SIG-M5 treated with dmso at 0.1 percent for 504 hours (cell line): ENCODE data around the gene TIMM44.
"Not testable (repeated sequence)": the region's sequence is repeated elsewhere in the genome, so short reads cannot be mapped to it uniquely, and the experiment has no call there.

ENCODE experiments used
- DNase-seq: peaks from one replicate; lab custom pipeline; 2025; ENCODE audit not compliant: unreplicated experiment; lab: John Stamatoyannopoulos, UW

Gene TIMM44

GRCh38 chr19:7902796-7903243 is 40.6 kb downstream of the TIMM44 start:
- DNase-seq: no peak

- DNase-seq: no peak
Observed at GRCh38 chr19:7901337-7901736, 42.1 kb downstream of the TIMM44 start.

- DNase-seq: no peak
Observed at GRCh38 chr19:7900931-7901330, 42.5 kb downstream of the TIMM44 start.

- no peak for DNase-seq
Observed at GRCh38 chr19:7900401-7900870, 43.0 kb downstream of the TIMM44 start.

- DNase-seq: no peak
Observed at GRCh38 chr19:7899751-7900378, 43.6 kb downstream of the TIMM44 start.

GRCh38 chr19:7898967-7899366 is 44.5 kb downstream of the TIMM44 start:
- DNase-seq: no peak

- no peak for DNase-seq
Observed at GRCh38 chr19:7897292-7897691, 46.2 kb downstream of the TIMM44 start.

- no peak for DNase-seq
Observed at GRCh38 chr19:7895565-7895964, 47.9 kb downstream of the TIMM44 start.

- DNase-seq: no peak
Observed at GRCh38 chr19:7894612-7895309, 48.7 kb downstream of the TIMM44 start.

- not testable (repeated sequence) for DNase-seq
Observed at GRCh38 chr19:7893362-7894101, 49.9 kb downstream of the TIMM44 start.

- DNase-seq: no peak
Observed at GRCh38 chr19:7888826-7889217, 54.6 kb downstream of the TIMM44 start.

- no peak for DNase-seq
Observed at GRCh38 chr19:7888145-7888825, 55.2 kb downstream of the TIMM44 start, which contains the start of gene LRRC8E. Gene LRRC8E, plus strand, starts transcription at chr19:7888510. Its CDS starts 7,094 bp downstream, at chr19:7895604.

- DNase-seq: no peak
Observed at GRCh38 chr19:7887408-7888144, 55.9 kb downstream of the TIMM44 start.

GRCh38 chr19:7885818-7886217 is 57.6 kb downstream of the TIMM44 start:
- no peak for DNase-seq

GRCh38 chr19:7883796-7884570 is 59.5 kb downstream of the TIMM44 start:
- no peak for DNase-seq

GRCh38 chr19:7883105-7883504 is 60.4 kb downstream of the TIMM44 start:
- no peak for DNase-seq

- no peak for DNase-seq
Observed at GRCh38 chr19:7881910-7882309, 61.6 kb downstream of the TIMM44 start.

- DNase-seq: no peak
Observed at GRCh38 chr19:7879836-7880235, 63.6 kb downstream of the TIMM44 start.

- no peak for DNase-seq
Observed at GRCh38 chr19:7879111-7879807, 64.2 kb downstream of the TIMM44 start.
